G401 (cell line): ENCODE data around the gene ADGRG6. TPM values are rescaled to one million over a fixed set of nuclear protein-coding genes. Genes with fewer than 3 reads are reported as not detected.
A peak's percentile ranks its signal among the peaks of the same experiment; 100 is the strongest.
"Not testable (repeated sequence)": the region's sequence is repeated elsewhere in the genome, so short reads cannot be mapped to it uniquely, and the experiment has no call there.

Experiments
- DNase-seq: peaks from one replicate; pipeline ENCODE4 v3.0.0-alpha.2; 2015; ENCODE audit warnings: low spot score
- in situ Hi-C: cut with HindIII; loops from 2 replicates; pipeline ENCODE4 v1.10.0; 2016; ENCODE audit warnings: low sequenced_read_pairs, mixed read lengths
- total RNA-seq: library from RNA; depleted of rRNA; stranded (reverse); fragments of >200 nt; shearing (Covaris generic); gene quantifications from 2 replicates; pipeline ENCODE4 v1.2.3, GENCODE V29; 2014

ADGRG6 gene
- total RNA-seq, 1 experiment from 2014 or later: 3.3 TPM

GRCh38 chr6:142454196-142454595, 152.4 kb downstream of the ADGRG6 start:
- DNase-seq, in situ Hi-C loops: not testable (repeated sequence)

- DNase-seq, in situ Hi-C loops: not testable (repeated sequence)
These were observed 153.0 kb downstream of the ADGRG6 start for GRCh38 chr6:142454848-142455247.

GRCh38 chr6:142455957-142456589, 154.3 kb downstream of the ADGRG6 start:
- no peak for DNase-seq
- in situ Hi-C loops: no loop called here

GRCh38 chr6:142457638-142458406, 156.0 kb downstream of the ADGRG6 start:
- in situ Hi-C loops: no loop called here

GRCh38 chr6:142458836-142459235, 157.0 kb downstream of the ADGRG6 start:
- in situ Hi-C loops: no loop called here
- no peak for DNase-seq

More at GRCh38 chr6:142457638-142458406, 156.0 kb downstream of the ADGRG6 start:
- no peak for DNase-seq

- no peak for DNase-seq
- in situ Hi-C loops: no loop called here
These were observed 157.5 kb downstream of the ADGRG6 start for GRCh38 chr6:142459271-142459670.

GRCh38 chr6:142462260-142462659, 160.5 kb downstream of the ADGRG6 start:
- in situ Hi-C loops: no loop called here
- DNase-seq: no peak

GRCh38 chr6:142463988-142464387, 162.2 kb downstream of the ADGRG6 start:
- no peak for DNase-seq
- in situ Hi-C loops: no loop called here

GRCh38 chr6:142469220-142469619, 167.4 kb downstream of the ADGRG6 start:
- no peak for DNase-seq
- in situ Hi-C loops: no loop called here

- in situ Hi-C loops: no loop called here
- DNase-seq: no peak
These were observed 168.6 kb downstream of the ADGRG6 start for GRCh38 chr6:142470421-142470820.

GRCh38 chr6:142474531-142475289, 172.9 kb downstream of the ADGRG6 start:
- peak; percentile 56 for DNase-seq
- in situ Hi-C loops: no loop called here

GRCh38 chr6:142476452-142476851, 174.6 kb downstream of the ADGRG6 start:
- no peak for DNase-seq
- in situ Hi-C loops: no loop called here

- in situ Hi-C loops: no loop called here
- no peak for DNase-seq
These were observed 176.3 kb downstream of the ADGRG6 start for GRCh38 chr6:142478117-142478516.

- in situ Hi-C loops: no loop called here
- no peak for DNase-seq
These were observed 179.7 kb downstream of the ADGRG6 start for GRCh38 chr6:142481466-142481865.

- no peak for DNase-seq
- in situ Hi-C loops: no loop called here
These were observed 180.4 kb downstream of the ADGRG6 start for GRCh38 chr6:142482249-142482648.

GRCh38 chr6:142482974-142483373, 181.2 kb downstream of the ADGRG6 start:
- in situ Hi-C loops: no loop called here
- DNase-seq: no peak

- no peak for DNase-seq
- in situ Hi-C loops: no loop called here
These were observed 183.4 kb downstream of the ADGRG6 start for GRCh38 chr6:142485256-142485655.

GRCh38 chr6:142489722-142490610, 188.2 kb downstream of the ADGRG6 start:
- DNase-seq: no peak
- in situ Hi-C loops: no loop called here
